Esophagus squamous epithelium (tissue), 5 donors: ENCODE data around the gene ZMIZ1. TPM values are rescaled to one million over a fixed set of nuclear protein-coding genes. Genes with fewer than 3 reads are reported as not detected.

Experiments used
- DNase-seq: peaks from one replicate; lab custom pipeline; 2025; lab: John Stamatoyannopoulos, UW
- H3K27ac ChIP-seq, 4 donors: fragments of 200-600 bp; sonication (generic); one replicate each; pipeline ENCODE4 v1.5.1; 2016 to 2019; ENCODE audit warnings: mild to moderate bottlenecking in 1 of 4
- H3K27me3 ChIP-seq, 4 donors: fragments of 200-600 bp; sonication (generic); 1 replicate in 3 of 4; 2 replicates in 1 of 4; pipeline versions ENCODE4 v1.5.1 to v1.6.0; 2017 to 2021; ENCODE audit warnings: antibody characterized with exemption in 1 of 4
- H3K36me3 ChIP-seq, 3 donors: fragments of 200-600 bp; sonication (generic); one replicate each; pipeline ENCODE4 v1.5.1; 2016 to 2019
- H3K4me1 ChIP-seq, 3 donors: fragments of 200-600 bp; sonication (generic); one replicate each; pipeline ENCODE4 v1.5.1; 2017 to 2019
- H3K4me3 ChIP-seq, 4 donors: fragments of 200-600 bp; sonication (generic); 1 replicate in 3 of 4; 2 replicates in 1 of 4; pipeline ENCODE4 v1.5.1; 2016 to 2019; ENCODE audit warnings: mild to moderate bottlenecking in 2 of 4, moderate library complexity in 1 of 4
- H3K9me3 ChIP-seq, 3 donors: fragments of 200-600 bp; sonication (generic); one replicate each; pipeline ENCODE4 v1.5.1; 2016 to 2019
- POLR2A ChIP-seq, 4 donors: fragments of 450-650 bp; IDR thresholded peaks; one replicate each; pipeline ENCODE4 v1.6.1; 2017; ENCODE audit warnings: antibody characterized with exemption in 4 of 4, mild to moderate bottlenecking in 4 of 4, moderate library complexity in 3 of 4
- WGBS, 2 donors: methylation state at CpG; one replicate each; pipeline ENCODE4 v1.1.5; 2018; 5-methylcytosine and 5-hydroxymethylcytosine counted together
- intact Hi-C: fragments of 100-400 bp; cut with DNase I; formaldehyde crosslinking; loops from one replicate; pipeline ENCODE4 v1.15.0; 2022
- total RNA-seq, 4 donors: library from RNA; depleted of rRNA; stranded (reverse); fragments of >200 nt; gene quantifications; one replicate each; pipeline ENCODE4 v1.1.0, GENCODE V29; 2016
- TF ChIP-seq, protein P1 (sequence below), 6 experiments: fragments of 450-650 bp in 4 of 6; fragments of 200-600 bp in 2 of 6; sonication (generic) in 2 of 6; IDR thresholded peaks; one replicate each; pipeline ENCODE4 v1.5.1; 2016 to 2019; ENCODE audit warnings: antibody characterized with exemption in 6 of 6, mild to moderate bottlenecking in 4 of 6, moderate library complexity in 4 of 6
- donor health status: DM: yes; HTN: yes; CAD: no.

Gene ZMIZ1
- total RNA-seq, 4 donors from 2014 or later = 28.2 to 79.5 (median 40.4) TPM

DNA sequence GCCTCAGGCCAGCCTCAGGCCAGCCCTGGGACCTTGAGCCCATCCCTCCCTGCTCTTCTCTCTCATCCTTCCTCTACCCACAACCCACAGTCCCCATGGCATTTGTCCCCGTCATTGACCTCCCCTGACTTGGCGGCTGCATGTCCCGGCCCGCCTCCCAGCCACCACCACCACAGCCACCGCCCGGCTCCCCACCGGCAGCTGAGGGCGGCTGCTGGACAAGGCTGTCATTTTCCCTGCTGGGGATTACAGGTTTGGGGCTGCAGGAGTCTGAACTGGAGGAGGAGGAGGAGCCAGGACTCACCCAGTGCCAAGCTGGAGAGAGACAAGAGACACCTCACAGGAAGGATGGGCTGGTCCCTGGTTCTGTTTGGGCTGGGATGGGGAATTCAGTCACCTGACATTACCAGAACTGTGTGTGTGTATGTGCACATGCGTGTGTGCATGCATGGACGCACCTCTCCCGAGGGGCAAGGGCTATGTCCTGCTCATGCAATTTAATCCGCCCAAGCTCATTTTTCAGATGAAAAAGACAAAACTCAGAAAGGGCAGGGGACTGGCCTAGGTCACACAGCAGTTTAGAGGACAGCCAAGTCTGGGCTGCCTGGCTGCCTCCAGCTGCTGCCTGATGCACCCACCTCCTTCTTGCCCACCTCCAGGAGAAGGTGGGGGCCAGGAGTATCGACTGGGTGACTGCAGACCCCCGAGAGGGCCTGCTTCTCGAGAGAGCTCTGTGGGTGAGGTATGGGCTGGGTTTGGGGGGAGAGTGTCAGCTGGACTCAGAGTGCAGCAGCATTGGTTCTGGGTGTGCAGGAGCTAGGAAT lies 113.1 kb downstream of the ZMIZ1 start:
- Histone ChIP-seq H3K4me3 (no peak overlapping the region), H3K27me3 (no peaks in the 10 kb centered on the region), H3K4me1 (peaks cover 35 to 100% (median 86%) of the 10 kb centered on the region in 3 donors), H3K27ac (peak overlapping the region in 3 of 4 donors; percentile 12 to 66 (median 63)), H3K36me3 (peaks cover 0 to 88% (median 5%) of the 10 kb centered on the region in 3 donors), H3K9me3 (no peaks in the 10 kb centered on the region)
- TF ChIP-seq, protein P1, sequence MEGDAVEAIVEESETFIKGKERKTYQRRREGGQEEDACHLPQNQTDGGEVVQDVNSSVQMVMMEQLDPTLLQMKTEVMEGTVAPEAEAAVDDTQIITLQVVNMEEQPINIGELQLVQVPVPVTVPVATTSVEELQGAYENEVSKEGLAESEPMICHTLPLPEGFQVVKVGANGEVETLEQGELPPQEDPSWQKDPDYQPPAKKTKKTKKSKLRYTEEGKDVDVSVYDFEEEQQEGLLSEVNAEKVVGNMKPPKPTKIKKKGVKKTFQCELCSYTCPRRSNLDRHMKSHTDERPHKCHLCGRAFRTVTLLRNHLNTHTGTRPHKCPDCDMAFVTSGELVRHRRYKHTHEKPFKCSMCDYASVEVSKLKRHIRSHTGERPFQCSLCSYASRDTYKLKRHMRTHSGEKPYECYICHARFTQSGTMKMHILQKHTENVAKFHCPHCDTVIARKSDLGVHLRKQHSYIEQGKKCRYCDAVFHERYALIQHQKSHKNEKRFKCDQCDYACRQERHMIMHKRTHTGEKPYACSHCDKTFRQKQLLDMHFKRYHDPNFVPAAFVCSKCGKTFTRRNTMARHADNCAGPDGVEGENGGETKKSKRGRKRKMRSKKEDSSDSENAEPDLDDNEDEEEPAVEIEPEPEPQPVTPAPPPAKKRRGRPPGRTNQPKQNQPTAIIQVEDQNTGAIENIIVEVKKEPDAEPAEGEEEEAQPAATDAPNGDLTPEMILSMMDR (IDR thresholded peaks at IDR 0.05) = no peak
- no peak for DNase-seq
- 51 to 59% methylated on average over 5 to 11 of the region's 15 CpGs for WGBS, 2 donors
- intact Hi-C loops = no loop called here

DNA sequence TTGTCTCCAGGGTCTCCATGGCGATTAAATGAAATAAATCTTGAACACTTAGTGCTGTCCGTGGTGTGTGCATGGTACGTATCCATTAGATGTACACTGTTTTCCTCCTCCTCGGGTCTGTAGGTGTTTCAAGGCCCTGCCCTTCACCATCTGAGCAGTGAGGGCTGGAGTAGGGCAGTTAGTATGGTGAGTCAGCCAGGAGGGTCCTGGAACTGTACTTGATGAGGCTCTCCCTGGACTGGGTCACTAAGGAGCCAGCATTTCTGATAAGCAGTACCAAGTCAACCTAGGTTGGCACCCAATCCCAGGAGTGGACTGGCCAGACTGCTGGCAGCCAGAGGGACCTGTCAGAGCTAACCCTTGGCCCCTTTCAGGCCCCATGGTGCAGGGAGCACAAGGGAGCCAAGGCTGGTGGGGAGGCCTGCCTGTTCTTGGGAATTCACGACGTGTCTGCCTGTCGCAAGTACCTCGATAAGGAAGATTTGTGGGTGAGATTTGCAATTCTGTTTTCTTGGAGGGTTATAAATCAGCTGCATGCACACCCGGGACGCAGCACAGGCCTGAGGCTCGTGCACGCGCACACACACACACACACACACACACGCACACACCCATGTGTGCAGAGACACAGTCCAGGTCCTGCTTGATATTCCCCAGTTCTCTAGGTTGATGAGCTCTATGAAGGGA lies 114.2 kb downstream of the ZMIZ1 start:
- peak overlapping the region in 3 of 4 donors; percentile 12 to 71 (median 63) for H3K27ac ChIP-seq

DNA sequence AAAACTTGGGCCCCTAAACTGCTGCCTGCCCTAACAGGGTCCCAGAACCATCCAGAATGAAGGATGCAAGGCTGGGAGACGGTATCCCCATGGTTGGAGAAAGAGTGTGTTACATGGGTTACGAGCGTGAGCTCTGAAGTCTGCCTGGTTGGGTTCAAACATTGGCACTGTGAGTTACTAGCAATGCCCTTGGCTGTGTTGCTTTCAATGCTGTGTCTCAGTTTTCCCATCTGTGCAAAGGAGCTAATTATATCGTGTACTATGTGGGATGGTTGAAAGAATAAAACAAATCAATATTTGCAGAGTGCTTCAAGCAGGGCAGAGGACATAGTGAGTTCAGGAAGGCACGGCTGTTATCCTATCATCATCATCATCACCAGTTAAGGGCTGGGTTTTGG lies 114.7 kb downstream of the ZMIZ1 start:
- peak overlapping the region in 3 of 4 donors; percentile 19 to 71 (median 63) for H3K27ac ChIP-seq
- intact Hi-C loops = no loop called here

More for the DNA sequence above, 114.2 kb downstream of the ZMIZ1 start:
- H3K9me3 ChIP-seq = no peaks in the 10 kb centered on the region
- TF ChIP-seq POLR2A (IDR thresholded peaks at IDR 0.05) = no peak
- TF ChIP-seq, protein P1 (IDR thresholded peaks at IDR 0.05) = no peak
- 68 to 77% methylated on average over 8 to 12 of the region's 14 CpGs for WGBS, 2 donors
- peaks cover 0 to 88% (median 5%) of the 10 kb centered on the region in 3 donors for H3K36me3 ChIP-seq
- intact Hi-C loops = no loop called here
- DNase-seq = no peak
- H3K4me3 ChIP-seq = no peak overlapping the region
- H3K4me1 ChIP-seq = peaks cover 41 to 100% (median 85%) of the 10 kb centered on the region in 3 donors
- H3K27me3 ChIP-seq = no peaks in the 10 kb centered on the region

DNA sequence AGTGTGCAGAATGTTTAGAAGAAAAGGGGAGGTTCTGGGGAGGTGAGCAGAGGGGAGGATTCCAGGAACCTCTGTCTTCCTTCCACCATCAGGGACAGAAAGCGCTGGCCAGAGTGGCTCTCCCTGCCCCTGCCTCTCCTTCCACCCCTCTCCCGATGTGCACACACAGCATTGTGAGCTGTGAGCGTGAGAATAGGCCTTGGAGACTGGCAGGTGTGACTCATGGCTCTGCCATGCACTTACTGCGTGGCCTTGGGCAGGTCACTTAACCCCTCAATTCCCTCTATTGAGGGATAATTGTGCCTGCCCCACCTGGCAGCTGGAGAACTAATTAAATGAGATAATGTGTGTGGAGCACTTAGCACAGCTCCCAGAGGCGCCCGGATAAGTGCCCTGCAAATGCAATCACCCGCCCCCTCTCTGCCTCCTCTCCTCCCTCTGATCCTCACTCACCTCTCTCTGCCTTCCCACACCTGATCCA lies 115.4 kb downstream of the ZMIZ1 start:
- WGBS, 2 donors = 29 to 52% methylated on average over 3 to 6 of the region's 7 CpGs
- DNase-seq = no peak
- H3K9me3 ChIP-seq = no peaks in the 10 kb centered on the region
- TF ChIP-seq POLR2A (IDR thresholded peaks at IDR 0.05) = no peak
- TF ChIP-seq, protein P1 (IDR thresholded peaks at IDR 0.05) = no peak
- intact Hi-C loops = no loop called here
- peaks cover 45 to 100% (median 85%) of the 10 kb centered on the region in 3 donors for H3K4me1 ChIP-seq
- H3K27me3 ChIP-seq = no peaks in the 10 kb centered on the region
- H3K36me3 ChIP-seq = peaks cover 0 to 81% (median 11%) of the 10 kb centered on the region in 3 donors
- peak overlapping the region in 3 of 4 donors; percentile 21 to 71 (median 63) for H3K27ac ChIP-seq
- H3K4me3 ChIP-seq = no peak overlapping the region

More for the DNA sequence above, 114.7 kb downstream of the ZMIZ1 start:
- WGBS, 2 donors = 78 to 94% methylated on average over 5 of the region's 5 CpGs
- H3K4me3 ChIP-seq = no peak overlapping the region
- peaks cover 44 to 100% (median 85%) of the 10 kb centered on the region in 3 donors for H3K4me1 ChIP-seq
- H3K9me3 ChIP-seq = no peaks in the 10 kb centered on the region
- no peak for DNase-seq
- peaks cover 0 to 86% (median 5%) of the 10 kb centered on the region in 3 donors for H3K36me3 ChIP-seq
- H3K27me3 ChIP-seq = no peaks in the 10 kb centered on the region
- TF ChIP-seq, protein P1 (IDR thresholded peaks at IDR 0.05) = no peak
- no peak for TF ChIP-seq POLR2A (IDR thresholded peaks at IDR 0.05)
